SK-N-SH treated with all-trans-retinoic acid at 6 μM for 48 hours (cell line): Measurements from ENCODE around the gene CYRIA.

Source experiments
- ATAC-seq: fragments of 200-7000 bp; cut with Tn5 transposase; 3 replicates; pipeline ENCODE4 v1.9.1; 2020; ENCODE audit warnings: mild to moderate bottlenecking, moderate library complexity
- ARNTL ChIP-seq: fragments of 450-650 bp; formaldehyde crosslinking; IDR thresholded peaks from 2 replicates; pipeline ENCODE4 v1.5.0; 2020; ENCODE audit warnings: low read depth, mild to moderate bottlenecking, moderate library complexity, borderline replicate concordance
- BACH2 ChIP-seq: fragments of 250-450 bp; sonication (Bioruptor Pico); IDR thresholded peaks from 2 replicates; pipeline ENCODE4 v1.9.0; 2021; ENCODE audit warnings: mild to moderate bottlenecking, borderline replicate concordance
- CSDC2 ChIP-seq: fragments of 250-450 bp; sonication (Bioruptor Pico); IDR thresholded peaks from 2 replicates; pipeline ENCODE4 v1.5.0; 2020; ENCODE audit warnings: mild to moderate bottlenecking, moderate library complexity
- CSRNP3 ChIP-seq: fragments of 250-450 bp; sonication (Bioruptor Pico); IDR thresholded peaks from 2 replicates; pipeline ENCODE4 v1.5.1; 2021; ENCODE audit warnings: mild to moderate bottlenecking, moderate library complexity
- ESRRG ChIP-seq: fragments of 250-450 bp; sonication (Bioruptor Pico); IDR thresholded peaks from 2 replicates; pipeline ENCODE4 v1.6.1; 2021; ENCODE audit warnings: mild to moderate bottlenecking
- GLIS3 ChIP-seq: fragments of 250-450 bp; sonication (Bioruptor Pico); IDR thresholded peaks from 2 replicates; pipeline ENCODE4 v1.5.0; 2020; ENCODE audit warnings: mild to moderate bottlenecking, moderate library complexity
- OSR1 ChIP-seq: fragments of 250-450 bp; sonication (Bioruptor Pico); IDR thresholded peaks from 2 replicates; pipeline ENCODE4 v1.8.0; 2022; ENCODE audit warnings: moderate library complexity, mild to moderate bottlenecking, inconsistent platforms
- PPARA ChIP-seq: fragments of 250-450 bp; sonication (Bioruptor Pico); IDR thresholded peaks from 2 replicates; pipeline ENCODE4 v1.5.0; 2020; ENCODE audit warnings: mild to moderate bottlenecking, borderline replicate concordance
- RARB ChIP-seq: fragments of 250-450 bp; sonication (Bioruptor Pico); IDR thresholded peaks from 2 replicates; pipeline ENCODE4 v1.8.0; 2021; ENCODE audit warnings: mild to moderate bottlenecking, moderate library complexity
- SNAI2 ChIP-seq: fragments of 250-450 bp; sonication (Bioruptor Pico); IDR thresholded peaks from 2 replicates; pipeline ENCODE4 v1.5.0; 2020; ENCODE audit warnings: mild to moderate bottlenecking, moderate library complexity
- TCF4 ChIP-seq: fragments of 250-450 bp; sonication (Bioruptor Pico); IDR thresholded peaks from 2 replicates; pipeline ENCODE4 v1.8.0; 2021; ENCODE audit warnings: mild to moderate bottlenecking, moderate library complexity, borderline replicate concordance
- TOX ChIP-seq: fragments of 250-450 bp; sonication (Bioruptor Pico); IDR thresholded peaks from 2 replicates; pipeline ENCODE4 v1.8.0; 2021; ENCODE audit warnings: mild to moderate bottlenecking, moderate library complexity, borderline replicate concordance
- ZC3H10 ChIP-seq: fragments of 250-450 bp; sonication (Bioruptor Pico); IDR thresholded peaks from 2 replicates; pipeline ENCODE4 v1.5.1; 2021; ENCODE audit warnings: mild to moderate bottlenecking, moderate library complexity
- ZFP3 ChIP-seq: fragments of 250-450 bp; sonication (Bioruptor Pico); IDR thresholded peaks from 2 replicates; pipeline ENCODE4 v1.5.0; 2020; ENCODE audit warnings: mild to moderate bottlenecking, moderate library complexity
- ZFP30 ChIP-seq: fragments of 450-650 bp; formaldehyde crosslinking; IDR thresholded peaks from 2 replicates; pipeline ENCODE4 v1.5.0; 2022; ENCODE audit warnings: mild to moderate bottlenecking, moderate library complexity
- ZNF565 ChIP-seq: fragments of 450-650 bp; formaldehyde crosslinking; conservative IDR thresholded peaks from 2 replicates; pipeline ENCODE4 v1.5.0; 2020; ENCODE audit warnings: low read depth, mild to moderate bottlenecking, moderate library complexity
- ZNF70 ChIP-seq: fragments of 450-650 bp; formaldehyde crosslinking; IDR thresholded peaks from 2 replicates; pipeline ENCODE4 v1.5.0; 2020; ENCODE audit warnings: mild to moderate bottlenecking, moderate library complexity
- ZNF8 ChIP-seq: fragments of 450-650 bp; formaldehyde crosslinking; IDR thresholded peaks from 2 replicates; pipeline ENCODE4 v1.5.0; 2020; ENCODE audit warnings: mild to moderate bottlenecking, moderate library complexity
- TF ChIP-seq, protein P1 (sequence below): fragments of 250-450 bp; sonication (Bioruptor Pico); IDR thresholded peaks from 2 replicates; pipeline ENCODE4 v1.8.0; 2020; ENCODE audit warnings: mild to moderate bottlenecking, moderate library complexity, borderline replicate concordance
- TF ChIP-seq, protein P2 (sequence below): fragments of 250-450 bp; sonication (Bioruptor Pico); IDR thresholded peaks from 2 replicates; pipeline ENCODE4 v1.5.0; 2020; ENCODE audit warnings: mild to moderate bottlenecking, moderate library complexity
- TF ChIP-seq, protein P3 (sequence below): fragments of 250-450 bp; sonication (Bioruptor Pico); IDR thresholded peaks from 2 replicates; pipeline ENCODE4 v1.8.0; 2021; ENCODE audit warnings: low read depth, mild to moderate bottlenecking, moderate library complexity, borderline replicate concordance

CYRIA gene

DNA sequence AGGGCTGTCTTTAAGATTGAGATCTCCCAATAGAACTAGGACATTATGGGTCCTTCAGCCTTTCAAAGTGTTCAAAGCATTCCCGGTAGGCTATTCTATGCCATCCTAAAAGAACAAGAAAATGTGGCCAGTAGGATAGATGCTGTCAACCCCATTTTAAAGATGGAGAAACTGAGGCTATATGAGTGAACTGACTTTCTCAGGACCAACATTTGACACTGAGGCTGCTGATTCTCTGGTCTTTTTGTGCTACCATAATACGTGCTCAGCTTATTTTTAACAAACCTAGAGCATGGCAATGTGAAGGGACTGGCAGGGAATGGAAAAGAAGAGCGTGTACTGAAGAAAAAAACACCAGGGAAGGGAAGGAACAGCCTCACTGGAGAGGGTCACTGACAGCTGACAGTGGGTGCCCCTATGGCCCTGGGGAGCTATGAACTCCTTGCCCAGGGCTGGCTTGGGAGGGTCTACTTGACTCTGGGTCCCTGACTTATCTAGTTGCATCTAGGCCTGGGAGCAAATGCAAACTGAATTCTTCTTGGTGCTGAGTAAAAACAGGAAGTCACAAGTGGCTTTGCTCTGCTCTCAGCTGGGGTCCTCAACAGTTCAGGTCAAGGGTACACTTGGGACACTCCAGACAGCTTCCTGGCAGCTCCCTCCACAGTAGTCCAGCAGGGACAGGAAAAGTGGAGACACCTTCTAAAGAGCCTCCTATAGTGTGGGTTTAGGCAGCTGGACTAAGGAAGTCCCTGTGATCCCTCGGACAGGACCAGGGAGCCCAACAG is 2.3 kb downstream of the CYRIA start:
- ATAC-seq, result no peak
- TF ChIP-seq ESRRG (CRISPR knock-in tag), result no peak
- TF ChIP-seq TCF4 (CRISPR knock-in tag), result no peak
- TF ChIP-seq, protein P1, sequence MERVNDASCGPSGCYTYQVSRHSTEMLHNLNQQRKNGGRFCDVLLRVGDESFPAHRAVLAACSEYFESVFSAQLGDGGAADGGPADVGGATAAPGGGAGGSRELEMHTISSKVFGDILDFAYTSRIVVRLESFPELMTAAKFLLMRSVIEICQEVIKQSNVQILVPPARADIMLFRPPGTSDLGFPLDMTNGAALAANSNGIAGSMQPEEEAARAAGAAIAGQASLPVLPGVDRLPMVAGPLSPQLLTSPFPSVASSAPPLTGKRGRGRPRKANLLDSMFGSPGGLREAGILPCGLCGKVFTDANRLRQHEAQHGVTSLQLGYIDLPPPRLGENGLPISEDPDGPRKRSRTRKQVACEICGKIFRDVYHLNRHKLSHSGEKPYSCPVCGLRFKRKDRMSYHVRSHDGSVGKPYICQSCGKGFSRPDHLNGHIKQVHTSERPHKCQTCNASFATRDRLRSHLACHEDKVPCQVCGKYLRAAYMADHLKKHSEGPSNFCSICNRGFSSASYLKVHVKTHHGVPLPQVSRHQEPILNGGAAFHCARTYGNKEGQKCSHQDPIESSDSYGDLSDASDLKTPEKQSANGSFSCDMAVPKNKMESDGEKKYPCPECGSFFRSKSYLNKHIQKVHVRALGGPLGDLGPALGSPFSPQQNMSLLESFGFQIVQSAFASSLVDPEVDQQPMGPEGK (CRISPR knock-in tag), result no peak
- TF ChIP-seq ARNTL (CRISPR knock-in tag), result no peak
- no peak for TF ChIP-seq ZC3H10 (CRISPR knock-in tag)
- no peak for TF ChIP-seq ZNF565 (CRISPR knock-in tag)
- TF ChIP-seq, protein P2, sequence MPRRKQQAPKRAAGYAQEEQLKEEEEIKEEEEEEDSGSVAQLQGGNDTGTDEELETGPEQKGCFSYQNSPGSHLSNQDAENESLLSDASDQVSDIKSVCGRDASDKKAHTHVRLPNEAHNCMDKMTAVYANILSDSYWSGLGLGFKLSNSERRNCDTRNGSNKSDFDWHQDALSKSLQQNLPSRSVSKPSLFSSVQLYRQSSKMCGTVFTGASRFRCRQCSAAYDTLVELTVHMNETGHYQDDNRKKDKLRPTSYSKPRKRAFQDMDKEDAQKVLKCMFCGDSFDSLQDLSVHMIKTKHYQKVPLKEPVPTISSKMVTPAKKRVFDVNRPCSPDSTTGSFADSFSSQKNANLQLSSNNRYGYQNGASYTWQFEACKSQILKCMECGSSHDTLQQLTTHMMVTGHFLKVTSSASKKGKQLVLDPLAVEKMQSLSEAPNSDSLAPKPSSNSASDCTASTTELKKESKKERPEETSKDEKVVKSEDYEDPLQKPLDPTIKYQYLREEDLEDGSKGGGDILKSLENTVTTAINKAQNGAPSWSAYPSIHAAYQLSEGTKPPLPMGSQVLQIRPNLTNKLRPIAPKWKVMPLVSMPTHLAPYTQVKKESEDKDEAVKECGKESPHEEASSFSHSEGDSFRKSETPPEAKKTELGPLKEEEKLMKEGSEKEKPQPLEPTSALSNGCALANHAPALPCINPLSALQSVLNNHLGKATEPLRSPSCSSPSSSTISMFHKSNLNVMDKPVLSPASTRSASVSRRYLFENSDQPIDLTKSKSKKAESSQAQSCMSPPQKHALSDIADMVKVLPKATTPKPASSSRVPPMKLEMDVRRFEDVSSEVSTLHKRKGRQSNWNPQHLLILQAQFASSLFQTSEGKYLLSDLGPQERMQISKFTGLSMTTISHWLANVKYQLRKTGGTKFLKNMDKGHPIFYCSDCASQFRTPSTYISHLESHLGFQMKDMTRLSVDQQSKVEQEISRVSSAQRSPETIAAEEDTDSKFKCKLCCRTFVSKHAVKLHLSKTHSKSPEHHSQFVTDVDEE, result no peak
- TF ChIP-seq RARB, result no peak

DNA sequence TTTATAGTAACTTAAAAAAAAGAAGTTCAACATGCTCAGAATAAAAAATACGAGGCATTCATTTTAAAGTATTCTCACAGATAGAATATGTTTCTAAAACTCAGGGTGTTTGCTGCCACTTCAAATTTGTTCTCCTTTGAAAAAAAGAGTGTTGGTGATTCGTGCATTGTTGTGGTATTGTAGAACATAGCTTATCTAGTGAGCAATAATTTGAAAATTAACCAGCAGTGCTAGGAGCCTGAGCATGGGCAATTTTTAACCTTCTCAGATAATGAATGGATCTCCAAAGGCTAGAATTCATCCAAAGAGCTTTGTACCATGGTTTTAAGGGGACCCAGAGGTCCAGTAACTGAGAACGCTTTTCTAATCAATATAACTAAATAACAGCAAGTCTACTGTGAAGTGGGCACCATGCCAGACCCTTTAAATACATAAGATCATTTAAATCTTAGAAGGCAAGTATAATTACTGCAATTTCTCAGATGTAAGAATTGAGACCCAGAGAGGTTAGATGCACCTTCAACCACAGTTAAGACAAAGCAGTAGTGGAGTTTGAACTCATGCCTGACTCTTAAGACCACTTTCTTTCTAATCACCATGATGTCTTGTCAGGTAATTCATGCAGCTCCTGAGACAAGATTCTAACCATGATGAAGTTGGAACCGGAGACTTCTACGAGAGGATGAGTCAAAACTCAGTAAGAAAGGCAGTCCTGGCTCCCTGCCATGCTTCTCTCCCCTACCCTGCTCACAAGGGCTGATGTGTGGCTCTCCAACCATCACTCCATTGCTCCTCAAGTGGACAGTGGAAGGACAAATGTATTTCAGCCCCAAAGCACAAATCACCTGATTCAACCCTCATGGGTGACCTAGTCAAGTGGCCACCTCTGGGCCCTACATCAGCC is 3.4 kb downstream of the CYRIA start:
- ATAC-seq, result no peak
- TF ChIP-seq RARB (no peak), TOX (CRISPR knock-in tag) (no peak), ZNF565 (CRISPR knock-in tag) (no peak), ARNTL (CRISPR knock-in tag) (no peak), CSDC2 (CRISPR knock-in tag) (no peak), BACH2 (no peak), ZNF8 (CRISPR knock-in tag) (no peak), OSR1 (CRISPR knock-in tag) (no peak), ZC3H10 (CRISPR knock-in tag) (no peak), TCF4 (CRISPR knock-in tag) (no peak), ZNF70 (no peak)

DNA sequence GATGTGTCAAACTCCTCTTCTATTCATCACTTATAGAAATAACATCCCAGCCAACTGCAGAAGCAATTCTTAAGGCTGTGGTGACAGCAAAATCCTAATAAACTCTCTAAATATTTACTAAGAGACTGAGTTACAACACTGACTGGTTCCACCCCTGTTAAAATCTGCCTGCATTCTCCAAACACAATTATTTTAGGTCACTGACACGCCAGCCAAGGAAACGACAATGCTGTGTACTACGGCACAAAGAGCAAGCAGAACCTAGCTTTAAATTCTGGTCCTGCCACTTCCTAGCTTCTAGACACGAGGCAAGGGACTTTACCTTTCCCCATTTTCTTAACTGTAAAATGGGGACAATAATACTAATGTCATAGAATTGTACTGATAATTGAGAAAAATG is 4.1 kb downstream of the CYRIA start:
- TF ChIP-seq ZC3H10 (CRISPR knock-in tag) (no peak), TOX (CRISPR knock-in tag) (no peak), BACH2 (no peak), CSRNP3 (CRISPR knock-in tag) (no peak), ESRRG (CRISPR knock-in tag) (no peak), CSDC2 (CRISPR knock-in tag) (no peak), ZFP3 (CRISPR knock-in tag) (no peak), SNAI2 (CRISPR knock-in tag) (no peak), PPARA (CRISPR knock-in tag) (no peak), ZNF8 (CRISPR knock-in tag) (no peak), OSR1 (CRISPR knock-in tag) (no peak), ARNTL (CRISPR knock-in tag) (no peak), RARB (no peak), GLIS3 (CRISPR knock-in tag) (no peak), TCF4 (CRISPR knock-in tag) (no peak), ZFP30 (CRISPR knock-in tag) (no peak)
- TF ChIP-seq, protein P2, result no peak
- TF ChIP-seq, protein P1 (CRISPR knock-in tag), result no peak
- TF ChIP-seq, protein P3, sequence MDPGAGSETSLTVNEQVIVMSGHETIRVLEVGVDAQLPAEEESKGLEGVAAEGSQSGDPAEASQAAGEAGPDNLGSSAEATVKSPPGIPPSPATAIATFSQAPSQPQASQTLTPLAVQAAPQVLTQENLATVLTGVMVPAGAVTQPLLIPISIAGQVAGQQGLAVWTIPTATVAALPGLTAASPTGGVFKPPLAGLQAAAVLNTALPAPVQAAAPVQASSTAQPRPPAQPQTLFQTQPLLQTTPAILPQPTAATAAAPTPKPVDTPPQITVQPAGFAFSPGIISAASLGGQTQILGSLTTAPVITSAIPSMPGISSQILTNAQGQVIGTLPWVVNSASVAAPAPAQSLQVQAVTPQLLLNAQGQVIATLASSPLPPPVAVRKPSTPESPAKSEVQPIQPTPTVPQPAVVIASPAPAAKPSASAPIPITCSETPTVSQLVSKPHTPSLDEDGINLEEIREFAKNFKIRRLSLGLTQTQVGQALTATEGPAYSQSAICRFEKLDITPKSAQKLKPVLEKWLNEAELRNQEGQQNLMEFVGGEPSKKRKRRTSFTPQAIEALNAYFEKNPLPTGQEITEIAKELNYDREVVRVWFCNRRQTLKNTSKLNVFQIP (CRISPR knock-in tag), result no peak
- no peak for ATAC-seq
